HK-2 (cell line): ENCODE data around the gene LAPTM5.
A peak's percentile ranks its signal among the peaks of the same experiment; 100 is the strongest.

Source experiments
- DNase-seq: peaks from one replicate; pipeline ENCODE4 v3.0.0-alpha.2; 2018; ENCODE audit not compliant: unreplicated experiment

LAPTM5 gene

GRCh38 chr1:30715886-30716285 lies 41.7 kb downstream of the LAPTM5 start:
- DNase-seq = no peak

DNA sequence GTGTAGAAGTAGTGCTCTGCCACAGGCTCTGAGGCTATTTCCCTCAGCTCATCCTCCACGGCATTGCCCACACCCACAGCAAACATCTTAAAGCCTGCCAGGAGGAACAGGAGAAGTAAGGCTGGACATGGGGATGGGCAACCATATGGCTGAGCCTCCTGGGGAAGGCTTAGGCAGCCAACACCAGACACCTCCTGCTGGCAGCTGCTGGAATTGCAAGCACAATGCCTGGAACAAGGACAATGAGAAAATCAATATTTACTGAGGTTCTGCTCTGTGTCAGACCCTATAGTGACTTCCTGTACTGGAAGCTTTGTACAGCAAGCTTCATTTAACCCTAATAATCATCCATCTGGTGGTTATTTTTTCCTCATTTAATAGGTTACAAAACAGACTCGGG lies 42.4 kb downstream of the LAPTM5 start:
- DNase-seq = no peak

- DNase-seq = no peak
These were observed 43.0 kb downstream of the LAPTM5 start for GRCh38 chr1:30714536-30715090.

DNA sequence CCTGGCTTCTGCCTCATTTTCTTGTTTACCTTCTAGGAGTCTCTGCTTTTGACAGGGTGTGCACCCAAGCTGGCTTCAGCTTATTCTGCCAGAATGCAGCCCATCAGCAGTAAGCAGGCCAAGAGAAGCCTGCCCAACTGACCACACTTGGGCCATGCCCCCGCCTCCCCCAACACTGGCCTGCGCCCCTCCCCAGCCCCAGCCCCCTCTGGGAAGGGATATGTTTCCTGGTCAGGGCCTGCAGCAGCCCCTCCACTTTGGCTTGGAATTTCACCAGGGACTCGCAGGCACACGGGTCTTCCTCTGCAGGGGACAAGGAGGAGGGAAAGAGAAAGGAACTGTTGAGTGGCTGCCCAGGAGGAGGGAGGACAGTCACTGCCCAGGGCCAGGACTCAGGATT lies 43.5 kb downstream of the LAPTM5 start:
- DNase-seq = no peak

DNA sequence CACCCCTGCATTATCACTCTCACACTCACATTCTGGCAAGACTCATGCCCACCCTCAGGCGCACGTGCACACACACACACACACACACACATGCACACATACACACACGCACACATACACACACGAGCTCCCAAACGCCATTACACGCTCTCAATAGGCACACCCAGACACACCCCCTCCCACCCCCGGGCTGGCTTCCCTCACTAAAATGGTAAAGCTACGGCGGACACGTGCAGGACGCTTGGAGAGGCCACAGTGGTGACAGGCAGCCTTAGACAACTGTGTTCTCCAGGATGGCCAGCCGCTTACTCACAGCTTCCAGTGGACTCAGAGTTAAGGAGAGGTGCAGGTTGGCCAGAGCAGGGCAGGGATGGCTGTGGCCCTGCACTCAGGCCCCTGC lies 44.3 kb downstream of the LAPTM5 start:
- DNase-seq = no peak

- no peak for DNase-seq
These were observed 45.0 kb downstream of the LAPTM5 start for GRCh38 chr1:30712583-30712982.

- DNase-seq = no peak
These were observed 47.2 kb downstream of the LAPTM5 start for GRCh38 chr1:30710407-30710806.

- no peak for DNase-seq
These were observed 49.2 kb downstream of the LAPTM5 start for GRCh38 chr1:30708361-30708728.

DNA sequence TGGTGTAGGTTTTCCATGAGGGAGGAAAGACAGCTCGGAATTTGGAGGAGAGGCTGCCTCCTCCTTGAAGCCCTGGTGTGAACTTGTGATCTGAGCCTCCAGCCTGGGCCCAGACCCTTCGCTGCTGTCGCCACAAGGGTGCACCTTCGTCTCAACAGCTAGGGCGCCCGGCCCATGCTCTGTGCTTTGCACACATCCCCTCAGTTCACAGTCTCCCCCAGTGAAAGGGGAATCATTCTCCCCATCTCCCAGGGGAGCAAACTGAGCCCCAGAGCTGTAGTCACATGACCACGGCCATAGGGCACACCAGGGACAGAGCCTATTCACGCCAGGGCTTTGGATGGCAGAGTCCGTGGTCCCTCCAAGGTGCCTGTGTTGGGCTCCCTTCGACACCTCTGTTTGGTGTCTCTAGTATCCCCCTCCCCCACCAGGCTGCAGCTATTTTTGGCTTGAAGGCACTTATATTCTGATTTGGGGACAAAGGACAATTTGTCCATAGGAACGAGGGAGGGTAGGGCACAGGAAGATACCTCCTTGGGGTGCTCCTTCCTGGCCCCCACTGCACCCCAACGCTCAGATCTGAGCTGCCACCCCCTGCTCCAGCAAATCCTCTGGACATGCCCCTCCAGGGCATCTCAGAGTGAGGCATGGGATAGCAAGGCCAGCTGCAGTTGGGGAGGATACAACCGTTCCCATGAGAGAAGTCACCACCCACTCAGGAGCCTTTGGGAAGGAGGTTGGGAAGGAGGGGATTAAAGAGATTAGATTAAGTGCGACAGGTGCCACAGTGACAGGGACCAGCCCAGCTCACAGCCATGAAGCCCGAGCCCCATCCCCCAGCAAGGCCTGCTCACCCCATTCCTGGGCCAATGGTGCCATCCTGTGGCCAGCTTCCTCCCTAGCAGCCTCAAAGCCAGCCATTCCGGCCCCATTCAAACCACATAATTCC lies 49.9 kb downstream of the LAPTM5 start:
- peak; percentile 63 for DNase-seq

DNA sequence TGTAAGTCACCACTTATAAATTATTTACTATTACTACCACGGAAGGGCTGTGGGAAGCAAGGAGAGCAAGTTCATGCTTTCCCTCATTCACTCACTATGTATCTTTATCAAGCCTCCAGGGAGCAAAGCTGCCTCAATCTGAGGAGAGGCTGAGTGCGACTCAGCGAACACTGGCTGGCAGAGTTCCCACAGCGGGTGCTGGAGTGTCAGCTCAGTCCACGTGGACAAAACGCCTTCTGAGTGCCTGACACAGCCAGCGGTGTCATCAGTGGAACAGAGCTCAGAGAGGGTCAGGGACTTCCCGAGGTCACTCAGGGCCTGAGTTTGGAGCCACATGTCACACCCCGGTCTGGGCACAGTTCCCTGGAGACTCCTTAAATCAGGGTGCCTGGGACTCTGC lies 51.0 kb downstream of the LAPTM5 start:
- DNase-seq = no peak

- no peak for DNase-seq
These were observed 51.9 kb downstream of the LAPTM5 start for GRCh38 chr1:30705698-30706097.

DNA sequence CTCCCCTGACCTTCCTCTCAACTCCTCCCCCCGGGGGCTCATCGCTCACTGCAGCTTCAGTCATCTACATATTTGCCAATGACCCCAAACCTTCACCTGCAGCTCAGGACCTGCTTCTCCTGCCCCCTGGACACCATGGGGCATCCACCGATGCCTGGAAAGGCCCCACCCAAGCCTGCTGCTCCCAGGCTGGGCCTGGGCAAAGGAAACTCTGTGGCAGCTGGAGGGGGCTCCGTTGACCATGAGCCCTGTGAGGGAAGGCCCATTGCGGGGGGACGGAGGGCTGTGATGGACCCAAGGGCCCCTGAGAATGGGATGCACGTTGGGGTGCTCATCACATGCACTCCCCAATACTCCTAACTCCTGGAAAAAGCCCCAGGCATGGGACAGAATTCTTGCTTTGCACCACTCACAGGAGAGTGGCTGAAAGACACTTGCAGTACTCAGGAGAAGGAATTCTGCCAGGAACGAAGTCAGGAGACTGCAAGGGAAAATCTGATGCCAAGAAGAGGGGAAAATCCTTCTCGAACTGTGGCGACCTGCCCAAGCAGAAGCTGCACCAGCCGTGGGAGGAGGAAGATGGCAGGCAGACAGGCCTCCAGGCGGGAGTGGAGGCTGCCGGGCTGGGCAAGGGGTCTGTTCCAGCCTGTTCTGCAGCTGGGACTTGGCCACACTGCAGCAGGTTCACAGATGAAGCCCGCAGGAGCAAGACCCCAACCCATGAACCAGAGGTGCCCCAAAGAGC lies 52.6 kb downstream of the LAPTM5 start:
- DNase-seq = no peak

DNA sequence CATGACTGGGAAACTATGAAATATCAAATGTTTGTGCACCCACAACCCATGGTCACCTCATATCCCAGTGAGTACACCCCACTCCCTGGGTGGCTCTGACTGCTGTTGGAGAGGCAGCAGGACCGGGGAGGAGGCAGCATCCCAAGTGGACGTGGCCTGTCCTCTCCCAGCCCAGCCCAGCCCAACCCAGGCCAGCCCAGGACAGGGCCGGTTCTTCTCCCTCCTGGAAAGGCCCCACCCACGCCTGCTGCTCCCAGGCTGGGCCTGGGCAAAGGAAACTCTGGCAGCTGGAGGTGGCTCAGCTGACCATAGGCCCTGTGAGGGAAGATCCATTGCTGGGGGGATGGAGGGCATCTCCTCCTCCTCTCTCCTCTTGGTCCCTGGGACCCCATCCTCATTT lies 53.3 kb downstream of the LAPTM5 start:
- no peak for DNase-seq

- DNase-seq = no peak
These were observed 54.8 kb downstream of the LAPTM5 start for GRCh38 chr1:30702823-30703222.

GRCh38 chr1:30701258-30701633 lies 56.3 kb downstream of the LAPTM5 start:
- no peak for DNase-seq

- peak; percentile 61 for DNase-seq
These were observed 56.9 kb downstream of the LAPTM5 start for GRCh38 chr1:30700528-30701257.

DNA sequence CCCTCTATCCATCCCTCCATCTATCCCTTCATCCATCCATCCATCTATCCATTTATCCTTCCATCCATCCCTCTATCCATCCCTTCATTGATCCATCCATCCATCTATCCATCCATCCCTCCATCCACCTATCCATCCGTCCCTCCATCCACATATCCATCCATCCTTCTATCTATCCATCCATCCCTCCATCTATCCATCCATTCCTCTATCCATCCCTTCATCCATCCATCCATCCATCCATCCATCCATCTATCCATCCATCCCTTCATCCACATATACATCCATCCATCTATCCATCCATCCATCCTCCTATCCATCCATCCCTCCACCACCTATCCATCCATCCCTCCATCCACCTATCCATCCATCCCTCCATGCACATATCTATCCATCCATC lies 57.8 kb downstream of the LAPTM5 start:
- no peak for DNase-seq

DNA sequence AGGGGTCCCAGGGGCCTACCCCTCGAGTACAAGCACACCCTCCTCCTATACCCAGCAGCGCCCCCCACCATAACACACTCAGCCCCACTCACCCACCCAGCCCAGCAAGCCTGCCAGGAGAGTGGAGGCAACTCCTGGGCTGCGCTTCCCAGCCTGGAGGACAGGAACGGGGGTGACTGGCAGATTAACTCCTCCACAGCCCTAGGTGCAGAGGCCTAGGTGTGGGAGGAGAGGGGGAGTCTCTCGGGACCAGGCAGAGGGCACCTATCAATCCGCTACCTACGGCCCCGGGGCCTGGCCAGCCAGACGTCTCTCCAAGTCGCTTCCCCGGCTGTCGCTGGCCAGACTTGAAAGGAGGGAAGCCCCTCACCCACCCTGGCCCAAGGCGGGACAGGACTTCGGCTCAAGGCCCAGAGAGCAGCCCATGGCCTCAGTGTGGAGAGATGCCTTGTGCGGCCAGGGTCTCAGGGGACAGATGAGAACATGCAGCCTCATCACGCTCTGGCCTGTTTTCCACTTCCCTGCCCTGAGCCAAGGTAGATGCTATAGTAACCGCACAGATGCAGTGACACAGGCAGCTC lies 59.1 kb downstream of the LAPTM5 start:
- DNase-seq = no peak

- no peak for DNase-seq
These were observed 59.8 kb downstream of the LAPTM5 start for GRCh38 chr1:30697571-30698376.

GRCh38 chr1:30696831-30697230 lies 60.7 kb downstream of the LAPTM5 start:
- DNase-seq = no peak

DNA sequence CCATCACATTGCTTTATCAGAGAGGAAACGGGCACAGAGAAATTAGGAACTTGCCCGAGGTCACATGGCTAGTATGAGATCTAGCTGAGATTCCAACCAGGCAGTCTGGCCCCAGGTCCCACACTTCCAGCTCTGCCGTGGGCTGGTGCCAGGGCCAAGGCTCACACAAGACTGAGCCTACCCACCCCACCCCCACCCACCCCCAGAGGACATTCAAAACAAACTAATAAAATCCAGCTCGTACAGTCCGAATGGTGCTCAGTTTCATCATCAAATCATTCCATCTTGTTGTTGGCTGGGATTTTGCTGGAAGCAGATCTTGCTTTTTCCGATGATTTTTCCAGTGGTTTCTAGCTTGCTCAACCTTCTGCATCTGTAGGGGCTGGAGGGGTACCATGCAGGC lies 62.1 kb downstream of the LAPTM5 start:
- DNase-seq = no peak
